Stimulated activated CD8-positive, alpha-beta memory T cell treated with anti-CD3 and anti-CD28 coated beads, Interleukin-12 subunit alpha, Interleukin-12 subunit beta, amount 100 ng/mL, for 1 hour (primary cell): ENCODE data around the gene RGS9.
"Not testable (repeated sequence)": the region's sequence is repeated elsewhere in the genome, so short reads cannot be mapped to it uniquely, and the experiment has no call there.

Source experiments
- DNase-seq: peaks from one replicate; pipeline ENCODE4 v3.0.0-alpha.2; 2020; ENCODE audit warnings: low read depth

The RGS9 gene

GRCh38 chr17:65115839-65116238, 21.3 kb upstream of the RGS9 start:
- no peak for DNase-seq

- not testable (repeated sequence) for DNase-seq
These were observed 20.7 kb upstream of the RGS9 start for GRCh38 chr17:65116515-65116914.

GRCh38 chr17:65117384-65118035, 19.7 kb upstream of the RGS9 start:
- DNase-seq = no peak

GRCh38 chr17:65121368-65121767, 15.8 kb upstream of the RGS9 start:
- DNase-seq = no peak

GRCh38 chr17:65121916-65122806, 15.0 kb upstream of the RGS9 start:
- DNase-seq = no peak

GRCh38 chr17:65122836-65123756, 14.1 kb upstream of the RGS9 start:
- DNase-seq = peak; percentile 65

- no peak for DNase-seq
These were observed 13.2 kb upstream of the RGS9 start for GRCh38 chr17:65123757-65124675.

GRCh38 chr17:65130832-65131231, 6.3 kb upstream of the RGS9 start:
- no peak for DNase-seq

- DNase-seq = no peak
These were observed 5.9 kb upstream of the RGS9 start for GRCh38 chr17:65131240-65131639.

- no peak for DNase-seq
These were observed 5.2 kb upstream of the RGS9 start for GRCh38 chr17:65131946-65132345.

GRCh38 chr17:65134035-65134434, 3.1 kb upstream of the RGS9 start:
- no peak for DNase-seq

- DNase-seq = no peak
These were observed 2.1 kb downstream of the RGS9 start for GRCh38 chr17:65139101-65139764.

- DNase-seq = no peak
These were observed 5.1 kb downstream of the RGS9 start for GRCh38 chr17:65142247-65142646.

GRCh38 chr17:65143889-65144604, 6.9 kb downstream of the RGS9 start:
- no peak for DNase-seq

GRCh38 chr17:65145743-65146142, 8.6 kb downstream of the RGS9 start:
- DNase-seq = no peak

- DNase-seq = no peak
These were observed 10.8 kb downstream of the RGS9 start for GRCh38 chr17:65147955-65148354.

GRCh38 chr17:65154770-65155589, 17.8 kb downstream of the RGS9 start:
- DNase-seq = no peak

- DNase-seq = no peak
These were observed 18.5 kb downstream of the RGS9 start for GRCh38 chr17:65155622-65156021.

- no peak for DNase-seq
These were observed 19.1 kb downstream of the RGS9 start for GRCh38 chr17:65156185-65156834.
